HCEC 1CT (cell line): Measurements from ENCODE around the gene ADAMTS2.
"Not testable (repeated sequence)": the region's sequence is repeated elsewhere in the genome, so short reads cannot be mapped to it uniquely, and the experiment has no call there.

Experiments used
- DNase-seq: peaks from one replicate; pipeline ENCODE4 v3.0.0-alpha.2; 2017

The ADAMTS2 gene

DNA sequence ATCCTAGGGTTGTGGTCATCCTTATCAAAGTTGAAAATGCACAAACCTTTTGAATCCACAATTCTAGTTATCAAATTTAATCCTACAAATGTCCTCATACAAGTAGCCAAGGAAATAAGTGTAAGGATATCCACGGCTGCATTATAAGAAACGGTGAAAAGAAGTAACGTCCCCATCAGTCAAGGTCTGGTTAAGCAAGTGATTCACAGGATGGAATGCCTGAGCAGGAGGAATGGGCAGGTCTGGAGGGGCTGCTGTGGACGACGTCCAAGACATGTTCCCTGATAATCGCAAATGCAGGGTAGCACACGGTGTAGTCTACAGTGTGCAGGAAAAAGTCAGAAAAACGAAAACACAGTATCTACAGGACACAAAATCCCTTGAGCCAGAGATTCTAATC, 118.6 kb downstream of the ADAMTS2 start:
- DNase-seq: no peak

- no peak for DNase-seq
These were observed 119.9 kb downstream of the ADAMTS2 start for GRCh38 chr5:179225387-179225786.

GRCh38 chr5:179224741-179225140, 120.5 kb downstream of the ADAMTS2 start:
- DNase-seq: no peak

DNA sequence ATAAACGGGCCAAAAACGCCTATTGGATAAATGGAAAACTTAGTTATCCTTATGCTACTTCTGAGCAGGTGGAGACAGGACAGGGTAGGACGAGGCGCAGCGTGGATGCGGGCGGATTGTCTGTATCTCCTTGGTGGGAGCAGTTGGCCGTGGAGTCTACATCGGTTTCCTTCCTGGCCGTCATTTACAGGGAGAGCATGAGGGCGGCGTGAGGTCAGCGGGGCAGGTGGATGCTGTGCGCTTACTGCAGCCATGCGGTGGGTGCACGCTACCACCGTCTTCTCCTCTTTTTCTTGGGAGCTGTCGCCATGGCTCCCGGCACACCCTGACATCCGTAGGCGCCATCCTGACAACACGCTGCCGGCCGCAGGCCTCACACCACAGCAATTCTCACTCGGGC, 121.3 kb downstream of the ADAMTS2 start:
- DNase-seq: no peak

GRCh38 chr5:179223528-179223927, 121.7 kb downstream of the ADAMTS2 start:
- no peak for DNase-seq

DNA sequence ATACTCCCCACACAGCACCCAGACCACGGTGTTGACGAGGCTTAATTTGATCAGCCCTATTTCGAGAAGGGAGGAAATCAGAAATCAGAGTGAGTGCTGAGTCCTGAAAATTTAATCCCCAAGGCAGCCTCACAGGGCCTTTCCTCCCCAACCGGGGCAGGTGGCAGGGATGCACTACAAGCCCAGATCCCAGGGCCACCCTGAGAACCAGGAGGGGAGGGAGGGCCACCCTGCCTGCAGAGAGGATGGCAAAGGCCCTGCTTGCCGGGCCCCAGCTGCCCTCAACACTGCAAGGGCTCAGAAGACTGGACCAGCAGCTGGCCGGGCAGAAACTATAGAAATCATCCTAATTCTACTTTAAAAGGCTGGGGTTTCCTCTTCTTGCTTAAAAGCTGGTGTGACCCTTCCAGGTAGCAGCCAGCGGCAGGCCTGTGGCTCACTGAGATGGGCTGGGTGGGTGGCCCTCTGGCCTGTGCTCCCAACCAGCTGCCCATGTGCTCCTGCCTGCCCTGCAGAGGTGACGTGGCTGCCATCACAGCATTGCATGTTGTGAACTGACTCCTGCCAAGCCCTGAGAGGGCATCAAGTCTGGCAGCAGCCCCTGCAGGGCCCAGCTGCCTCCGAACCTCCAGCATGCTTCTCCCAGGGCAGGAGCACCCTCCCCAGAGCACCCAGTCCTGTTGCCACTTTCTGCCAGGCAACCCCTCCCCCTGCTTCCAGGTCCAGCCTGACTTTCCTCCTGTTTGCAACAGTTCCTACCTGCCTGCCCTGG, 122.8 kb downstream of the ADAMTS2 start:
- no peak for DNase-seq

DNA sequence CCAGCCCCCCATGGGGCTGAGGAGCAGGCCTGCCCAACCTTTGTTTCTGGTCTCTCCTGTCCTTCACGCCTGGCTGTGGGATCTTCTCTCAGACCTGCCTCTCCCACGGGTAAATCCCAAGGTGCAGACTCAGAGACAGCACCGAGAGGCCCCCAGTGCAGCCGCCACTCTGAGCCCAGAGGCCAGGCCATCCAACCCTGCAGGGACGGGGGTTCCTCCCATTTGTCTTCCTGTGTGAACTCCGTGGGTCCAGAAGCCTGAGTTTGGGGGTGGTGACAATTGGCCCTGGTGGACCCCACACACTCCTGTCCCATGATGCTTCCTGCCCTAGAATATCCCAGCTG, 123.4 kb downstream of the ADAMTS2 start:
- DNase-seq: no peak

DNA sequence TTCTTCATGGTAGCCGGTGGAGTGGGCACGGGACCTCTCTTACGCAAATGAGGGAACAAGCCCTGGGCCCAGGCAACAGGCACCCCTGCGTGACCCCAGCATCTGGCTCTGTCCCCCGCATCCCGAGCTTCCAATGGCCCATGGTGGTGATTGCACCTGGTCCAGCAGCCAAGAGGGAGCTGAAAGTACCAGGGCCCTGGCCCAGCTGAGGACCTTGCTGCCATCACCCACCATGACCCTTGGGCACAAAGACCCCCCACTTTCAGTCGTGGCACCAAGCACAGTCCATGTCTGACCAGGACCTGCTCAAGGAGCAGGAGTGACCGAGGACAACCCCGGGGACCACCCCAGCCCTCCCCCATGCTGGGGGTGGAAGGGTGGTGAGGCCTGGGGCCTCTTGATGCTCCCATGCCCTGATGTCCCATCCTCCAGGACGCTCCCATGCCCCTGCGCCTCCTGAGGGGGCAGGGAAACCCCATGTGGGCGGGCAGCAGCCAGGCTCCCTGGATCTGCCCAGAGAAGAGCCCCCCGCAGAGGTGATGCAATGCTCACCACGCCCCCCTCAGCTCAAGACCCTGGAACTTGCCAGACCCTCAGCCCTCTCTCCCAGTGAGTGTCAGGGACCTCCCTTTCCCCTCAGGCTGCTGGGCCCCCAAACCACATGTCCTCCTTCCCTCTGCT, 123.9 kb downstream of the ADAMTS2 start:
- no peak for DNase-seq

- no peak for DNase-seq
These were observed 124.5 kb downstream of the ADAMTS2 start for GRCh38 chr5:179220716-179221115.

GRCh38 chr5:179219661-179220620, 125.3 kb downstream of the ADAMTS2 start:
- DNase-seq: no peak

- no peak for DNase-seq
These were observed 126.3 kb downstream of the ADAMTS2 start for GRCh38 chr5:179218943-179219330.

DNA sequence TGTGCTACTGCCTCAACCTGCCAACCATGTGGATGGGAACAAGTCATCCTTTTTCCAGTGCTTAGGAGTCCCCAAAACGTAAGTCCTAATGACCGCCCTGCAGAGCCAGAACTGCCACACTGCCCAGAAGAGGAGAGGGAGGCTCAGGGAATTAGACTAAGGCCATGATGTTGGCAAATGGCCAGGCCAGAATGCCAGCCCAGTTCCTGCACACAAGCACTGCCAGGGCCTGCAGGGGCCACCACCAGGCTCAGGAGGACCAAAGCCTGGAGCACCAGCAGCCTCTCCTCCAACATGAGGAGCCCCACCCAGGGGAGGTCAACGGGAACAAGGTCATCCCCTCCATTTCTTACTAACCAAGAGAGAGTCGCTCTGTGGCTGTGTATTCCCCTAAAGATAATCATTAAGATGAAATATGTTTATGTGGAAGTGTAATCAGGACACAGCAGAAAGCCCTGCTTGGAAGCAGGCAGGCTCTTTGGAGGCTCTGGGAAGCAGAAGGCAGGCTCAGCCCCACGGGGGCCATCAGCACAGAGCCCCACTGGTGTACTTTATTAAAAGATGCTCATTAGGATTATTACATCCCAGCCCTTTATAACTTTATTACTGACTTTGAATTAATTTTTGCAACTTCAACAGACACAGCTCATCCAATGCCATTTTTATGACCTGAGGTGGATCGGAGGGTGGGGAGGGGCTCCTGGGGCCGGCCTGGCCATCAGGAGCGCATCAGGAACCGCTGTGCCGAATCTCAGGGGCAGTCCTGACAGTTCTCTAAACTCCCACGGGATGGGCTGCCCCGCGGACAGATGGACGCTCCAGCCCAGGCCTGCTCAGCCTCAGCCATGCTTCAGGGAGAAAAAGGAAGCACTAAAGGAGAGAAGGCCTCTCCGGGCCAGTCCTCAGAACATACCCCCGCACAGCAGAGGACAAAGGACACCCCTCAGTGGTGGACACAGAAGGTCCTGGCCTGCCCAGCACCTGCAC, 127.0 kb downstream of the ADAMTS2 start:
- no peak for DNase-seq

DNA sequence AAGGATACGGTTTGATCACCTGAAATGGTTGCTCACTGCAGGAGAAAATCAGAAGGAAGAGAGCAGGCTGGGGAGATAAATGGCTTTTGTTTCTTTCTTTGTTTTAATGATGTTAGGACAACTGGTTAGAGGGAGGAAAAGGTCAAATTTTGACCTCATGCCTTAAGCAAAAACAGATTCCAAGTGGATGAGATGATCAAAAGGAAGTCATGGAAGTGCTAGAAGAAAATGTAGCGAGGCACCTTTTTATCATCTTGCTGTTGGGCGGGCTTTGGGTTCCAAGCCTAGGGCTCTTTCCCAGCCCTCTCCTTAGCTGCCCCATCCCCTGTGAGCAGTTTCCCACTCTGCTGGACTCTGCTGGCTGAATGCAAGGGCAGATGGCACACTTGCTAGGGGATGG, 127.9 kb downstream of the ADAMTS2 start:
- peak; percentile 17 for DNase-seq

GRCh38 chr5:179216381-179216780, 128.9 kb downstream of the ADAMTS2 start:
- not testable (repeated sequence) for DNase-seq

- no peak for DNase-seq
These were observed 129.7 kb downstream of the ADAMTS2 start for GRCh38 chr5:179215576-179215975.

DNA sequence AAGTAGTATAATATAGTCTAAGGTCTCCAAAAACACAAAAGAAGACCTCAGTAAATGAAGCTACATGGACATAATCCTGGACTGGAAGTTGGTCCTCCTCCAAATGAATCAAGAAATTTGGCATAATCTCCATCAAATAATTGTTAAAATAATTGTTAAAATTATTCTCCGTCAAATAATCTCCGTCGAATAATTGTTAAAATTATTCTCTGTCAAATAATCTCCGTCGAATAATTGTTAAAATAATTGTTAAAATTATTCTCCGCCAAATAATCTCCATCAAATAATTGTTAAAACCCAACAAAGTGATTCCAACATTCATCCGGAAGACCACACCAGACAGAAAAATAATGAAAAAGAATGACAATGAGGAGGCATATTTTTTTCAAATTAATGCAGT, 130.6 kb downstream of the ADAMTS2 start:
- no peak for DNase-seq

- DNase-seq: no peak
These were observed 132.4 kb downstream of the ADAMTS2 start for GRCh38 chr5:179212870-179213269.

DNA sequence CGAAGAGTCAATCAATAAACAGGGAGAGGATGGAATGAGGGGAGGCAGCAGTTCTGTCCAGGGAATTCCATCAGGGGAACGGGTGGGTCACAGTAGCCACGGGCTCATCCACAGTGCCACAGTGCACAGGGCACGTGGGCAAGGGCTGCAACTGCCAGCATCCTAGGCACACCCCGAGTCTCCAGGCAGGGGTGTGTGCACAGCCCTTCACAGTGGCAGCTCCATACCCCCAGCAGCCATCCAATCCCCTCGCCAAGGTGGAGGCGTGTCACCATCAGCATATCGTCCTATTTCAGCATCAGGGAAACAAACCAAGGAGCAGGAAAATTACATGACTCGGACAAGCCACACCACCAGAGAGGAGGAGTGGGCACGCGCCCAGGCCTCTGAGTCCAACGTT, 133.6 kb downstream of the ADAMTS2 start:
- no peak for DNase-seq

- no peak for DNase-seq
These were observed 134.2 kb downstream of the ADAMTS2 start for GRCh38 chr5:179211068-179211467.

GRCh38 chr5:179210478-179210877, 134.8 kb downstream of the ADAMTS2 start:
- DNase-seq: no peak

GRCh38 chr5:179209359-179210150, 135.7 kb downstream of the ADAMTS2 start:
- peak; percentile 19 for DNase-seq
